GM21576 (cell line): Measurements from ENCODE around the gene TET3.

Experiments
- ATAC-seq: cut with Tn5 transposase; IDR thresholded peaks from one replicate; pipeline ENCODE4 v1.9.1; 2021; ENCODE audit warnings: mild to moderate bottlenecking, moderate library complexity; ENCODE audit not compliant: unreplicated experiment

Gene TET3

DNA sequence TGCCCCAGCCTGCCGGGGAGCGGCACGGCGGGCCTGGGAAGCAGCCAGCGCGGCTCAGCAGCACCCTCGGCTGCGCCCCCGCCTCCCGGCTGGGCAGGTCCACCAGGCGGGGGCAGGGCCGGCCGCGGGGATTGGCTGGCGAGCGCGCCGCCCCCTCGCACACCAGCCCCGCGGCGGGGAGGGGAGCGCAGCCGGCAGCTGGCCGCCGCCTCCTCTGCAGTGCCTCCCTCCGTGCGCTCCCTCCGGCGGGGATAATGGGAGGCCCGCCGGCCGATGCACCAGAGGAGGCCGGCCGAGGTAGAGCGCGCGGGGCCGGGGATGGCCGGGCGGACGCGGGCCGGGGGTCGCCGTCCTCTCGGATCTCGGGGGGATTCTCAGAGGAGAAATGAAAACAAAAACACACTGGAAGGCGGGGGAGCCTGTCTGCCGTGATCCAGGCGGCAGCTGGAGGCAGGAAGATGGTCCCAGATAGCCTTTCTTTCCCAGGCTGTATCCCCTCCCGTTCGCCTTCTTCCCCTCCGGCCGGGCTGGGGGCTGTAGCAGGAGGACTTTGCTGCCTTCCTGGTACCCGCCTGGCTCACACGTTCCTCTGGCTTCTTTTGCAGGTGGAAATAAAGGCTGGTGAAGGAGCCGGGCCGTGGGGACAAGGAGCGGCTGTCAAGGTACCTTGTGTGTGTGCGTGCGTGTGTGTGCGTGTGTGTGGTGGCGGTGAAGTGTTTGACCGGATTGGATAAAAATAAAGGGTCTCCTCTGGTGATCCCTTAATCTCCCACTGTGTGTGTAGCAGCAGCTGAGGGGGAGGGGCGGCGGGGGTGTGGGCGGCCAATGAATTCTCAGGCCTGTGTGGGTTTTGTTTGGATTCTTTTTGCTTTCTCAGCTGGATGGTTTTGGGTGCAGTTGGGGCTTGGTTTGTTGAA, 18.1 kb downstream of the TET3 start:
- ATAC-seq: peak; percentile 79

DNA sequence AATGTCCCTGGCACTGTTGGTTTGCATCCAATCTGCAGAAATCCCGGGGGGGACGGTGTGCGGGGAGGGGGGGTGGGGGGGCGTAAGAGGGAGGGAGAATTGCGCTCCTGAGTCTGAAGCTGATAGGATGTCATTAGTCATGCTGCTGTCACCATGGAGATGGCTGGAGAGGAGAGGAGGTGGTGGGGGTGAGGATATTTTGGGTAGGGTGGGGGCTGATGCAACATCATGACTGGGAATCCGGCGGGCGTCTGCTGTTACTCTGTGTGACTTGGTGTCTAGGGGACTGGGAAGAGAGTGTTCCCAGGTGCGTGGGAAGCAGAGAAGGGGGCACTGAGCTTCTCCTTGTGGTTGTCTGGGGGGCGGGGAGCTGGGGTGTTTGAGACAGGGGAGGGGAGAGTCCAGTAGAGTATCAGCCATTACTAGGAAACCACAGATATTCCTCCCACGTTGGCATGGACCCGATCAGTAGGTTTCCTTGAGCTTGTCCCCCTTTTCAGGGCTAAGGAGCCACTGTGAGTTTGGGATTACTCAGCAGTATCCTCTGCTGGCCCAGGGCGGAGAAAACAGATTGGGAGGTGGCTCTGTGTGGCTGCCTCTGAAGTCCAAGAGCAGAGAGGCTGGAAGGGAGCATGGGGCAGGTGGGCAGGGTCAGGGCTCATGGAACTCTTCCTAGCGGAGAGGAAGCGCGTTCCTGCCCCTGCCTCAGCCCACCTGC, 18.9 kb downstream of the TET3 start:
- no peak for ATAC-seq

DNA sequence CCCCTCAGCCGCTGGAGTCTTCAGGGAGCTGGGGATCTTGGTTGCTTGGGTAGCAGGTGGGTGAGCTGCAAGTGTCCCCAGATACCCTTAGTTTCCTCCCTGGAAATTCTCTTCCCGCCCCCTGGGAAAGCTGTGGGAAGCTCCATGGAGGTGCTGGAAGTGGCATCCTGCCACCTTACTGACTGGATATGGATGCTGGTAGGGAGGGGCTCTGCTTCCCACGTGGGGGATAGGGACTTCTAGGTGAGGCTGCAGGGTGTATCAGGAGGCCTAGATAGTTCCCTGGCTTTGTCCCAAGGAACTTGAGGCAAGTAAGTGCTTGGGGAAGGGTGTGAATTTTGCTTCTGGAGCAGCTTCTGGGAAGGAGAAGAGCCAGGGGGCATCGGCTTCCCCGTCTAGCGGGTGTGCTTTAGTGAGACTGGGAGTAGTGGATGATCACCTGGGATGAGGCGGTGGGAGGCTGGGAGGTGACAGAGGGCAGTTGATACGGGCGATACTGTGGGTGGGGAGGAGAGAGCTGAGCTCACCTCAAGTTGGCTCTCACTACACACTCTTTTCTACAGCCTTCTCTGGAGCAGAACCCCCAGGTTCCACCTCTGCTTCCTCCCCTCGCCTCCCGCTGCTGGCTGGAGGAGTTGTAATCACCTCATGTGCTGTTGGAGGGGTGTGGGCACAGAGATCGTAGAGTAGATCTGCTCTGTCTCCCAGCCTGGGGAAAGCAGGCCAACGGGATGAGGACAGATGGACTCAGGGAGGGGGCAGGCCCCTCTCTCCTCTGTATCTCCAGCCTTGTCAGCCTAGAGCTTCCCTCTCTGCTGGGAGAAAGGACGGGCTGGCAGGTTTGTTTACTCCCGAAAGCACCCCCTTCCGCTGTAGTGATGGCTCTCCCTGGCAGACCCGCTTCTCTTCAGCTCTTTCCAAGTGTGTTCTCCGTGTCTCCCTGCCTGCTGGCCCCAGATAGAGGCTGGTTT, 19.8 kb downstream of the TET3 start:
- no peak for ATAC-seq

DNA sequence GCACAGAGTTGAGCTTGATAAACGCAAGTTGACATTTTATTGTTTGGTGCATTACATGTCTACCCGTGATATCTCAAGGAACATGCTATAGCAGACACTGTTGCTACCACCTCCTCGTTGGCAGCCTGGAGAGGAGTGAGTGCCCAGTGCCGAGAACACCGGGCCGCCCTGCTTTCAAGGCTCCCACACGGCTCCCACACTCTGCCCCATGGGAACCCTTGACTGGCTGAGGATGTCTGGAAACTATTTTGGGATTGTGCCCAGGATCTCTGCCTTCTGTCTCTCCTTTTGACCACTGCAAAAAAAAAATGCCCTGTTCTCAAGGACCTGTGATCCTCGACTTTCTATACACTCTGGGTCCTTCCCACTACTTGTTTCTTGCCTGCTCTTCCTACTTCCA, 21.1 kb downstream of the TET3 start:
- ATAC-seq: no peak

DNA sequence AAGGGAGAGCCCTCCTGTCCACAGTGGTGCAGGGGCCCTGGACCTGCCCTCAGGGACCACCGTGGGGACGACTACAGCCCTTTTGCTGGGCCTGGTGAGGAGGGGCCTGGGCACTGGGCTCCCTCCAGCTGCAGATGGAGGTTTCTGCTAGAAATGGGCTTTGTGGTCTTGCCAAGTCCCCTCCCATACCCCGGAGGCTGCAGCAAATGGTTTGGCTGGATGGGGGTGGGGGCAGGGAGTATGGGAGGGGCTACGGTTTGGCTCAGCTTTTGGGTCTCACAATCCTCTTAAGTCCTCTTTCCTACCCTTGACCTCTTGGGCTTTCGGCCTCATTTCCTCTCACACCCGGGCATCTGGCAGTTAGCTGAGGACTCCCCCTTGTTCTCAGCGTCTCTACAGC, 21.7 kb downstream of the TET3 start:
- ATAC-seq: no peak

DNA sequence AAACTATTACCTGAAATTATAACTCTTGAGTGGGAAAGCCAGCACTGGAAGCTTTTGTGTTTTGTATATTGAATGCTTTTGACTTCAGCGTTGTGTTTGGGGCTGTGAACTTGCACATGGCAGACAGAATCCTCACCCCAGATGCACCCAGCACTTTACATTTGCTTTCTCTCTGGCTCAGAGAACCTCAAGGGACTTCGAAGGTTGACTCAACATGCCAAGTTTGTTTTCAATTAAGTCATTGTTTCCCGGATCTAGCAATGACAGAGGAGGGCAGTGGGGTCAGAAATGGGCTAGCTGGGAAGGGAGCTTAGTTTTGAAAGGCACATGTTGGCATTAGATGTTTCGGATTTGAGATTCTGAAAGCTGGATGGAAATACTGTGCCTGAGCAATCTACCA, 22.4 kb downstream of the TET3 start:
- no peak for ATAC-seq

DNA sequence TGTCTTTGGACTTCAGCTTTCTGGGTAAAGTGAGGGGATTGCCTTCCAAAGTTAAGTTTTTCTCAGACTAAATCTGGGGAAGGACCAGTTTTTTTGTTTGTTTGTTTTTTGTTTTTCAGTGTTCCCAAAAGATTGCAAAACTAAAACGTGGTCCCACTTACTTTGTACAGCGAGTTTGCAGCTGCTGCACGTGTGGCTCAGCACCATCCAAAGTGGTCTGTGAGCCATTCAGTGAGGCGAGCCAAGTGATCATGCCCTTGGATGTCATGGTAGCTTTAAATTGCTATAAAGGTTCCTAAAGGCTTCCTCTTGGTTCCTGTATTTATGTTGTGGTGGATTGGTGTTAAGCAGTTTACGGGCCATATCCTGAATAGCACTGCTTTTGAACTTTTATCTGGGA, 23.0 kb downstream of the TET3 start:
- ATAC-seq: no peak

DNA sequence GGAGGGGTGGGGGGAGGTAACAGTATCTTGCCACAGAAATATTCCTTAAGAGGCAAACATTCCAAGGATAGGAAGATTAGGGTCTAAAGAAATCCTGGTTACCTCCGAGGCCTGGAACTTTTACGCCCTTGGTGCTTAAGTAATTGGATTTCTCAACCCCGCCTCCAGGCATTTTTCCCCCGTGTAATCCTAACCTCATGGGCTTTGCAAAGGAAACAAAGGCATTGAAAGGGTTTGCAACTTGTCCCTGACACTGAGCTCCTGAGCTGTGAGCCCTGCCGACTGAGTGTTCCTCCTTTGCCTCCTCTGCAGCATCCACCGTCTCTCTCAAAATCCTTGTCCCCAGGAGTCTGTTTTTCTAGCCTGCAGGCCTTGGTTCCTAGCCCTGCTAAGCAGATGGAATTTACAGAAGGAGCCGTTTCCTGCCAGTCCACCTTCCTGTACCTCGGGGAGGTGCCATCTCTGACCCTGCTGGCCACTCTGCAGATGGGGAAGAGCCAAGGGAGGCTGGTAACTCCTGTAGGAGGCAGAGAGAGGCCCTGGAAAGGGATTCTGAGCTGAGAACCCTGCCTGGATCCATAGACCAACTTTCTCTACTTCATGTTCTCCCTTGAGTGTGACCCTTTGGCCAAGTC, 24.2 kb downstream of the TET3 start:
- no peak for ATAC-seq

DNA sequence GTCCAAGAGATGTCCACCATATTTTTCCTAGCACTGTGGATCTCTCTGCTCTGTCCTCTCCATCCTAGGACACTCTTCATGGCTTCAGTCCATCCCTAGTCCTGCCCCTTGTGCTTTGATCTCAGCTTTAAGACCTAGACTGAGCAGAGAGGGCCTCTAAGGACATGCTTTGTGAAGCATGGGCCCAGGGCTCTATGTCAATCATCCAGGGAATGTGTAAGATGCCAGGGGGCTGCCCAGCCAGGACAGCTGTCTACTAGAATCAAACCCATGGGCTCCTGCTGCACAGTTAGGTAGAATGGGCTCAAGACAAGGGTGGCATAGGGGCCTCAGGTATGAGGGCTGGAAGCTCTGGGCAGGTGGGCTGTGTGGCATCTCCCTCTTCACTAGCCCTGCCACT, 24.9 kb downstream of the TET3 start:
- no peak for ATAC-seq

DNA sequence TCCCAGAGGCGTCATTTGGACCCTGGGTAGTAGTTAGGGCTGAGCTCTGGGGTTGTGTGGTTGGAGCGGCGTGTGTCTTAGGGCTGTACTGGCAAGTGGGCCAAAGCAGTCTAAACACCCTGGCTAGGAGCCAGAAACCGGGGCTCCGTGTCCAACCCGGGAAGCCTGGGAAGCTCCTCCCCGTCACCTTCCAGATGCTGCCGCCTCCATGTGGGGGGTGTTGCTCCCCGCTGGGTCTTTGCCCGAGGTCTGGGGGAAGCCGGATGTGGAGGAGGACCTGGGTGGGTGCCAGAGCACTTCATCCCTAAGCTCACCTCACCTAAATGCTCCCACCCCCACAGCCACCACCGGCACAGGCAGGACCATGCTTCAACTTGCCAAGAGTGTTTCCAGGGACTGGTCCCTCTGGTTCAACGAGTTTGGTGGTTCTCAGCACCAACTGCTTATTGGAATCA, 25.4 kb downstream of the TET3 start:
- no peak for ATAC-seq

DNA sequence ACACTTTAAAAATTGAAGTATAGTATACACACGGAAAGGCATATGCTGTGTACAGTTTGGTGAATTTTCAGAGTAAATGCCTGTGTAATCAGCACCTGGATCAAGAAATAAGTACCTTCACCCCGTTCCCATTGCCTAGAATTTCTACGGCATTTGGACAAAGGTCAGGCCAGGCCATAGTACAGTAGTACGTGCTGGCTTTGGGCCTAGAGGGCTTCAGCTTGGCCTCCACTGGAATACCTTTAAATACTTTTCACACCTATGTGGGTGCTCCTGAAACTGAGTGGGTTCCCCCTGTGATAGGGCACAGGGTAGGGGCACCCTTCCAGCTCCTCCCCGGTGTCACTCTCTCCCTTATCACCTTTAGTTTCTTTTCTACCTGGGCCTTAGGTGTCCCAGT, 26.5 kb downstream of the TET3 start:
- no peak for ATAC-seq

DNA sequence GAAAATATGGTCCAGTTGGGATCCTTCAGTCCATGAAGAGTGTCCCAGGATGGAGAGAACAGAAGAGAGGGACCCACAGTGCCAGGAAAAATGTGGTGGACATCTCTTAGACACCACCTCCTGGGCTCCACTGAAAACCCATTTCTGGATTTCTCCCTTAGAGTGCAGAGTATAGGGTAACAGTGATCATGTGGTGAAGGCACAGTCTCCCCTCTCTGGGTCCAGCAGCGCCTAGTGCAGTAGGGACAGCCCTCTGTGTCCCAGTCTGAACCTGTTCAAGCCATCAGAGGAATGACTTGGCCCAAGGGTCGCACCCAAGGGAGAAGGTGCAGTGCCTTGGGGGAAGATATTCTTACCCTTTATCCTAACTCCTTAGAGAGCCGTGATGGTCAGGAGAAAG, 30.1 kb downstream of the TET3 start:
- ATAC-seq: no peak

DNA sequence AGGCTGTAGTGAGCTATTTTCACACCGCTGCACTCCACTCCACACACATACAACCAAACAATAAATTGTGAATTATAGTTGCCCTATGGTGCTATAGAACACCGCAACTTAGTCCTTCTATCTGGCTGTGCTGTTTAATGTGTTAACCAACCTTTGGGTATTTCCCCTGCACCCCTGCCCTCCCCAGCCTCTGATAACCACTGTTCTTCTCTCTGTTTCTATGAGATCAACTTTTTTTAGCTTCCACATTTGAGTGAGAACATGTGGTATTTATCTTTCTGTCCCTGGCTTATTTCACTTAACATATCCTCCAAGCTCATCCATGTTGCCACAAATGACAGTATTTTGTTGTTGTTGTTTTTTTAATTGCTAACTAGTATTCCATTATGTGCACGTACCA, 32.5 kb downstream of the TET3 start:
- ATAC-seq: peak; percentile 38

DNA sequence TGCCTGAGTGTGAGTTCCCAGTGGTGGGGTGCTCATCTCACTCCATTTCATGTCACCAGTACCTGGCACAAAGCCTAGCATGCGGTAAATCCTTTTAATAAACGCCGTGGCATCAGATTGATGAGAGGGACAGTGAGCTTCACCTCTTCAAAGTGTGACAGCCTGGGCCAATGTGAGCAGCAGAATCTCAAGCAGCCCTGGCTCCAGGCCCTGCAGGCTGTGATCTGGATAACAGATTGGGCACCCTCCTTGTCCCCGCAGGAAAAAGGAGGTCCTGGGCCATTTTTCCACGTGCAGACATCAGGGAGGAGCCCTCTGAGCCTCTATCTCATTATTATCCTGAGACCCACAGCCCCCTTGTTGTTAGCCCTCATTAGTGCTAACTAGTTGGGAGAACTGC, 34.8 kb downstream of the TET3 start:
- no peak for ATAC-seq

DNA sequence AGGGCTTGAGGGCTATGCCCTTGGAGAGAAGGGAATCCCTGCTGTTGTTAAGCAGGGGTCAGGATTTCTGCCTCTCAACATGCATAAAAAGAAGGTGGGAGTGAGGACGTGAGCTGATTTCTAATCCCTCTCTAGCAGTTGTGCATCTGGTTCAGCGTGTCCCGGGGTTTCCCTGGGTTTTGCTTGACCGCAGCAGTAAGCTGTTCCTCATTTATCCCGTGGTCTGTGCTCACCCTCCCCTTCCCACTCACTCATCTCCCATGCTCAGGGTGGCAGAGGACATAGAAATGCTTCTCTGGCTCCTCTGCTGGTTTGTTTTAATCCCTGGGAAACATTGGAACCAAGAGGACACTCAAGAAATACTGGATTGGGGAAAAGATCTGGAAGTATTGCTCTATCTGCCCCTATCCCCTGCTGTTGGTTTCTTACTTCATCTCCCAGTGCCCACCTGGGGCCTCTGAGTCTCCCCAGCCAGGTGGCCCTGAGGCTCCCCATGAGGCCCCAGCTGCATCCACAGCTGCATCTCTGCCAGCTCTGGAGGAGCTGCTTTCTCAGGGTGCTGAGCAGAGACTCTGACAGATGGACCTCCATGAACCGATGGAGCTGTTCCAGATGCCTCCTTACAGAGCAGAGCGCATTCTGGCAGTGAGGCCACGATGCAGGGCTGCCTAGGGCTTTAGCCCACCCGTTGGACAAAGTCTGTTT, 36.1 kb downstream of the TET3 start:
- ATAC-seq: no peak

DNA sequence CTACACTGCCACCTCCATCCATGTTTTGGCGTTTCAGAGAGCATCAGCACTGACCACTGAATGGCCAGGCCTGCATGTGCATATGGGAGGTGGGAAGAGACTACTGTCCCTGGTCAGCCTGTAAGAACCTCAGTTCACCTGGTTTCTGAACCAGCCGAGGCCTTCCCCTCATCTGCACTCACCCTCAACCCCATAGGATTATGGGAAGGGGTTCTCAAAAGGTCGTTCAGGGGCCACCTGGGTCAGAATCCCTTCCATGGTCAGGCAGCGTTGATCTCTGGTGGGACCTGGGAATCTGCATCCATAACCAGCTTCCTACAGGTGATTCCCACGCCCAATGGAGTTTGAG, 36.7 kb downstream of the TET3 start:
- ATAC-seq: no peak

DNA sequence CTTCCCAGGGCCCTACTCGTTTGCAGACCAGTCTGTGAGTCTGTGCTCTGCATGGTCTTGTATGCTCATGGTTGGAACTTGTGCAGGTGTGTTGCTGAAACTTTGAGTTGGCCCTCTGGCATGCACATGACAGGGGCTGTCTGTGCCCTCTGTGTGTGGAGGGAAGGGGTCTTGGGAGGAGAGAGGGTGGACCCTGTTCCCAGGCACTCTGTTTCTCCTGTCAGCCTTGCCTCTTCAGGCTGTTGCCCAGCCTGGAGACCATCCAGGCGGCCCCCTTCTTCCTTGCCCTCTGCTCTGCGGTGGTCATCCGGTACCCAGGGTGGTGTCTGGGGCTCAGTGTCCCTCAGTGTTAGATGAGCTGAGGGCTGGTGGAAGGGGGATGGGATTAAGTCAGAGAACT, 39.5 kb downstream of the TET3 start:
- no peak for ATAC-seq

DNA sequence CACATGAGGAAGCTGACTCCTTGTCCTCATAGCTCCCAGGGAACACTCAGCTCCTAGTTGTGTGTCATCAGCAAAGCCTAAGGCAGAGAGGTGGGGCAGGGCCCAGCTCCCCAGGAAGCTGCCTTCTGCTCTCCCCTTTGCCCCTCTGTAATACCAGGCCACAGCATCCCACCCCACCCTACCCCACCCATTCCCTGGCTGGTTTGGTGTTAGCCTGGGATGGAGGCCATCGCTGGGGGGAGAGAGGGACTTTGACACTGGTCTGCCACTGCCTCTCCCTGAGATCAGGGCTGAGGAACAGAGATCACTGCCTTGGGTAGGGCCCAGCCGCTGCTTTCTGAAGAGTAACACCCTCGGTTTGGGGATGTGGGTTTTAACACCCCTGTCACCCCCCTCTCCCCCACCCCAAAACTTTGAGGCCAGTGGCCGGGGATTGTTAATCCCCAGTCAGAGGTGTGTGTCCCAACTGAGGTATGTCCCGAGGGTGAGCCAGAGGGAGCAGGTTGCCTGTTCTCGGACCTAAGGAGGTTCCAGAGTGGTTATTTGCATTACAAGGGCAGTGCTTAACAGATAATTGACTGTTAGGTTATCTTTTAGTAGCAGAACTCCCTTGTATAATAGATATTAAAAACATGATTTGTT, 41.4 kb downstream of the TET3 start:
- no peak for ATAC-seq

DNA sequence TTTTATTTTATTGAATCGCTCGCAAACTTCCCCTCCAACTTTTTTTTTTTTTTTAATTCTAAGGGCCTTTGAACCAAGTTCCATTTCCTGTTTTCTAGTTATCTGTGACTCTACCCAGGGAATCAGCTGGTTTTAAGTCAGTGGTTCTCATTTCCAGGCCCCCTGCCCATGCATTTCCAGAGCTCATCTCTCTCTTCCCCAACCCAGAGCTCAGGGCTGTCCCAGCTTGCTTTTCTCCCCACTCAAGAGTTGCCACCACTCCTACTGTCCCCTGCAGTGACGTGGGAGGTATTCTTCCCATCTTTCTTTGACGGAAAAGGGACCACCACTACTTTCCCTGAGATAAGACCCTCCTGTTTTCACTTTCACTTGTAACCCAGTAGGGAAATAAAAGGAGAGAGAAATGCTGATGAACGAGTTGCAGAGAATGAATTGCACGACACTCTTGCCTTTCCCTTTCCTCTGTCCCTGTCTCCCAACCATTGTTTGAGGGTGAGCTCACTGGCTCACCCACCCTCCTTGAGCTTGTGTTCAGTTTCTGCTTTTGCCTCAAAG, 42.1 kb downstream of the TET3 start:
- ATAC-seq: no peak
